CD4-positive, alpha-beta T cell treated with Interleukin-2 at 100 ng/mL for 4 hours (primary cell): ENCODE data around the gene HORMAD1.
A peak's percentile ranks its signal among the peaks of the same experiment; 100 is the strongest.
"Not testable (repeated sequence)": the region's sequence is repeated elsewhere in the genome, so short reads cannot be mapped to it uniquely, and the experiment has no call there.

ENCODE experiments used
- DNase-seq: peaks from one replicate; pipeline ENCODE4 v3.0.0-alpha.2; 2020; ENCODE audit warnings: low spot score

The HORMAD1 gene, protein sequence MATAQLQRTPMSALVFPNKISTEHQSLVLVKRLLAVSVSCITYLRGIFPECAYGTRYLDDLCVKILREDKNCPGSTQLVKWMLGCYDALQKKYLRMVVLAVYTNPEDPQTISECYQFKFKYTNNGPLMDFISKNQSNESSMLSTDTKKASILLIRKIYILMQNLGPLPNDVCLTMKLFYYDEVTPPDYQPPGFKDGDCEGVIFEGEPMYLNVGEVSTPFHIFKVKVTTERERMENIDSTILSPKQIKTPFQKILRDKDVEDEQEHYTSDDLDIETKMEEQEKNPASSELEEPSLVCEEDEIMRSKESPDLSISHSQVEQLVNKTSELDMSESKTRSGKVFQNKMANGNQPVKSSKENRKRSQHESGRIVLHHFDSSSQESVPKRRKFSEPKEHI

DNA sequence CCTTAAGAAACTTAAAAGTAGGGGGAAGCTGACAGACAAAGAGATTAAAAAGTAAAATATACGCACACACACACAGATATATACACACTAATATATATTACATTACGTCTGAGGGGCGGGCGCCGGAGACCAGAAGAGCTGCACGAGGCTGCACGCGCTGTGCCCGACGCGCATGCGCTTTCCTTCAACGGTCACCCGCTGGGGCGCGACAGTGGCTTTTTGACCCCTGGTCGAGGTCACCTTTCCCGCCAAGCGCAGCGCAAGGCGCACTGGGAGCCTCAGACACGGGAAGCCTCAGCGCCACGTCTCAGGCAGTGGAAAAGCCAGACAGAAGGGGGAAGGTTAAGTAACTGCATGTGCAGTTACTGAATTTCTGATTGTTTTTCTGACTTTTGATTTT lies at the start of gene HORMAD1:
HORMAD1 (minus strand) TSS at position 193 of the 400 bp plus-strand sequence. CDS start 1,390 bp downstream, outside the sequence.
- no peak for DNase-seq

DNA sequence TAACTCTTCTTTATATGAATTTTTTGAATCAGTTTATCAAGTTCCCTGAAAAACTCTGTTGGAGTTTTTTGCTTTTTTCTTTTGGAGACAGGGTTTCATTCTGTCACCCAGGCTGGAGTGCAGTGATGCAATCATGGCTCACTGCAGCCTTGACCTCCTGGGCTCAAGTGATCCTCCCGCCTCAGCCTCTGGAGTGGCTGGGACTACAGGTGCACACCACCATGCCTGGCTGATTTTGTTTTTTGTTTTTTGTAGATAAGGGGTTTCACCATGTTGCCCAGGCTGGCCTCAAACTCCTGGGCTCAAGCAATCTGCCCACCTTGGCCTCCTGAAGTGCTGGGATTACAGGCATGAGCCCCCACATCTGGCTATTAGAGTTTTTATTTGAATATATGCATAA lies 47.0 kb upstream of the HORMAD1 start:
- not testable (repeated sequence) for DNase-seq

DNA sequence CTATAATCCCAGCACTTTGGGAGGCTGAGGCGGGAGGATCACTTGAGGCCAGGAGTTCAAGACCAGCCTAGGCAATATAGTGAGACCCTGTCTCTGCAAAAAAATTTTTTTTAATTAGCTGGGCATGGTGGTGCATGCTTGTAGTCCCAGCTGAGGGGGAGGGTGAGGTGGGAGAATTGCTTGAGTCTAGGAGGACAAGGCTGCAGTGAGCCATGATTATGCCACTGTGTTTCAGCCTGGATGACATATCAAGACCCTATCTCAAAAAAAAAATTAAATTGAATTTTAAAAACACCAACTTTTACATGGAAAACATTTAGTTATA lies 45.2 kb upstream of the HORMAD1 start:
- DNase-seq, result not testable (repeated sequence)

DNA sequence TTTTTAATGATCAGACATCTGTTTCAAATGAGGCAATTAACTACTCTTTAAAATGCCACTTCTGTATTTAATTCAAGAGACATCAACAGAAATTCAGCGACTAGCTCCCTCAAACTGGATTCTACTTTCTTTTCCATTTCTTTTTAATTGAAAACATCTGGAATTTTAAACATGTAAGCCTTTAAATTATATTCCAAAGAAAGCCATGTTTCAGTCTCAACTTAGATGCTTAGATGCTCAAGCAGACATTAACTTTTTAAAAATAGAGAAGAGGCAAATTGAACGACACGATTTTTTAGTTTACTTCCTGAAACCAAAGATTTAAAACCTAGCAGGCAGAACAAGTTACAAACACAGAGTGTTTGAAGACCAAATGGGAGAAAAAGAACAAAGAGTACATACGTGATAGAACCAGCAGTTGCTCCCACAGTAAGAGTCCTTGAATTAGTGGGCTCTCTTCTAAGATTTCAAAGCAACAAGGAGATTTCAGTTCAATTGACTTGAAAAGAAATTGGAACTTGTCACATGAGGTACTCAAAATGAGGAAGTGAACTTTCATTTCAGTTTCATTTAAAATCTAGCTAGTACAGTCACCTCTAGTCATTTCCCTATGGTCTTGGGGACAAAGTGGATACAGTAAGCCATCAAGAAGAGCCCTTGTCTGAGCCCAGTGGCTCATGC lies 44.7 kb upstream of the HORMAD1 start, which contains the start of gene CTSS:
CTSS (minus strand) TSS at position 483 of the 681 bp plus-strand sequence. CDS start 1,015 bp downstream, outside the sequence.
- DNase-seq, result peak; percentile 43

DNA sequence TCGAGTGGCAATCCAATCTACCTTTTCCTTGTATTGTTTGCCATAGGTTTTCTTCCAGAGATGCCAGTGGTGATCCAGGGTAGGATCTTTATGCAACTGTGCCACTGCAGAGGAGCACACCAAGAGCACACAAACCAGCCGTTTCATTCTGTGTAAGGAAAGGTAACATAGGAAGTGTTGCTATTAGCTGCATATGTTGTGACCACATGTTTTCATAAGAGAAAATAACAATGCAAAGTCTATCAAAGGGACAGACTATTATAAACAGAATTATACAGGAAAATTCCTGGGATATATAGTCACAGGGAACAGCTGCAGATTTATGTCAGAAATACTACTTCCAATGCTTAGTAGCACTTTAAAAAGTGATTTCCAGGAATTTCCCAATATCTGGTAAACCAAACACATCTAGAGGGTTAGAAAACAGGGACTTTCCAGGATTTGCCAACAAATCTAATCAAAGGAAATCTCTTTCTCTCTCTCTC lies 44.0 kb upstream of the HORMAD1 start:
- peak; percentile 20 for DNase-seq

DNA sequence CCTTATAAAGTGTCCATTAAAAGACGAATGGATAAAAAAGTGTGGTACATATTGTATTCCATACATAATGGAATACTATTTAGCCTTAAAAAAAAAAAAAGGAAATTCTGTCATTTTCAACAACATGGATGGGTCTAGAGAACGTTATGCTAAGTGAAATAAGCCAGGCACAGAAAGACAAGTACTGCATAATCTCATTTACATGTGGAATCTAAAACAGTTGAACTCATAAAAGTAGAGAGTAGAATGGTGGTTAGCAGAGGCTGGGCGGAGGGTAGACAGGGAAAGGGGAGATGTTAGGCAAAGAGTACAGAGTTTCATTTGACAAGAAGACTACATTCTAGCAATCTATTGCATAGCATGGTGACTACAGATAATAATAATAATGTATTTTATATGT lies 42.3 kb upstream of the HORMAD1 start:
- DNase-seq, result no peak

DNA sequence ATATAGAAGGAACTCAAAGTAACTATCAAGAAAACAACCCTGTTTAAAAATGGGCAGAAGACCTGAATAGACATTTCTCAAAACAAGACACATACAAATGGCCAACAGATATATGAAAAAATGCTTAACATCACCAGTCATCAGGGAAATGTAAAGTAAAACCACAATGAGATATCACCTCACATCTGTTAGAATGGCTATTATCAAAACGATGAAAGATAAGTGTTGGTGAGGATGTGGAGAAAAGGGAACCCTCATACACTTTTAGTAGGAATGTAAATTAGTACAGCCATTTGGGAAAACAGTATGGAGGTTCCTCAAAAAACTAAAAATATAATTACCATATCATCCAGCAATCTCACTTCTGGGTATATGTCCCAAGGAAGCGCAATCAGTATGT lies 41.9 kb upstream of the HORMAD1 start:
- no peak for DNase-seq

DNA sequence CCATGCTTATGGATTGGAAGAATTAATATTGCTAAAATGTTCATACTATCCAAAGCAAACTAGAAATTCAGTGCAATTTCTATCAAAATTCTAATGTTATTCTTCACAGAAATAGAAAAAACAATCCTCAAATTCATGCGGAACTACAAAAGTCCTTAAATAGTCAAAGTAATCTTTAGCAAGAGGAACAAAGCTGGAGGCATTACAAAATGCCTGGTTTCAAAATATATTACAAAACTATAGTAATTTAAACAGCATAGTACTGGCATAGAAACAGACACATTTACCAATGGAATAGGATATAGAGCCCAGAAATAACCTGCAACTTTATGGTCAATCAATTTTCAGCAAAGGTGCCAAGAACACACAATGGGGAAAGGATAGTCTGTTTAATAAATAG lies 41.1 kb upstream of the HORMAD1 start:
- DNase-seq, result no peak

DNA sequence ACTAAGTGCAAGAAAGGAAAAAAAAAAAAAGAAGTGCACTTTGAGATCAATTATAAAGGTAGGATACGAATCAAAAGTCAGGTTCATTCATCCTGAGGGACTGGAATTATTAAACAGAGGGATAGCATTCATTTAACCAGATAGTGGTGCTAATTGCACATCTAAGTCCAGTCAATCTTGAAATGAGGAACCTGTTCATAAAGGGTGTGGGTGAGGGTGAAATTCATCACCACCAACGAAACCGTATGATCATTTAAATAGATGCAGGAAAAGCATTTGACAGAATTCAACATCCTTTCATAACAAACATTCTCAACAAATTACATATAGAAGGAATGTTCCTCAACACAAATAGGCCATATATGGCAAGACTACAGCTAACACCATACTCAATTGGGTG lies 39.3 kb upstream of the HORMAD1 start:
- no peak for DNase-seq

DNA sequence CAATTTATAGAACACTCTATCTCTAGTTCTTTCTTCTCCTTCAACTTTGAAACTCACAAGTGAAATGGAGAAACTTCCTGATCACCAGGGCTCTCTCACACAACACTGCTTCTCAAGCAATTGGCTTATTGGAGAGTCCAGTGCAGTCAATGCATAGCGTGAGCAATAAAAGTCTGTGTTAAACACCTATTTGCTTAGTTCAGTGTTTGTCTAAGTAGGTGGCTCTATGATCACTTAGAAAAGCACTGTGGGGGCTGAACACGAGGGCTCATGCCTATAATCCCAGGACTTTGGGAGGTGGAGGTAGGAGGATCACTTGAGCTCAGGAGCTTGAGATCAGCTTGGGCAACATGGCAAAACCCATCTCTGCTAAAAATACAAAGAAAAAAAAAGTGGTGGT lies 32.7 kb upstream of the HORMAD1 start:
- no peak for DNase-seq

DNA sequence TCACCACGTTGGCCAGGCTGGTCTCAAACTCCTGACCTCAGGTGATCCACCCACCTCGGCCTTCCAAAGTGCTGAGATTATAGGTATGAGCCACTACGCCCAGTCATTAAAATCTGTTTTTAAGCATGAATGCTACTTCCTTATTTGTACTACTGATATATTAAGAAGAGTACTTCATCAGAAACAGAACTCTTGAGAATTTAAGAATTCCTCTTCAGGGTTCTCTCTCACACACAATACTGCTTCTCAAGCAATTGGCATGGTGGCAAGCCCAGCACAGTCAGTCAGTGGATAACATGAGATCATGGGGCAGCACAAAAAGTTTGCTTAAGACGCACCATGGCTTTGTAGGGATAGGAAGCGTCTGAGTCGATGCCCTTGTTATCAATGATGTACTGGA lies 30.7 kb upstream of the HORMAD1 start:
- no peak for DNase-seq

DNA sequence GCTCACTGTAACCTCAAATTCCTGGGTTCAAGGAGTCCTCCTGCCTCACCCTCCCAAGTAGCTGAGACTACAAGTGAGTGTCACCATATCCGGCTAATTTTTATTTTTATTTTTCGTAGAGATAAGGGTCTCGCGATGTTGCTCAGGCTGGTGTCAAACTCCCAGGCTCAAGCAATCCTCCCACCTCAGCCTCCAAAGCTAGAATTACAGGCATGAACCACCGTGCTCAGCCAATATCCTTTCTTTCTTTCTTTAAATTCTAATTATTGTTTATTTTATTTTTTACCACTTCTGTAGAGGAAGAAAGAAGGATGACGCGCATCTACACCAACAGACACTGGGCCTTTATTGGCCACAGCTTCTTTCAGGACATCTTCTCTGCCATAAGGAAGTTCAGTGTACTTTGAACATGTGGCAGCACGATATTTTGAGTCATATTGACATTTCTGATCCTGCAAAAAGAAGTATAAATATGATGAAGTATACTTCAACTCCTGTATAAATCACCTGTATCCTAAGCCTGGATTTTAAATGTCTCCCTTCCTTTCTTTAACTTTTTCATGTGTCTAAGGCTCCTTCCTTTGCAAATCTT lies 29.1 kb upstream of the HORMAD1 start:
- DNase-seq, result no peak

DNA sequence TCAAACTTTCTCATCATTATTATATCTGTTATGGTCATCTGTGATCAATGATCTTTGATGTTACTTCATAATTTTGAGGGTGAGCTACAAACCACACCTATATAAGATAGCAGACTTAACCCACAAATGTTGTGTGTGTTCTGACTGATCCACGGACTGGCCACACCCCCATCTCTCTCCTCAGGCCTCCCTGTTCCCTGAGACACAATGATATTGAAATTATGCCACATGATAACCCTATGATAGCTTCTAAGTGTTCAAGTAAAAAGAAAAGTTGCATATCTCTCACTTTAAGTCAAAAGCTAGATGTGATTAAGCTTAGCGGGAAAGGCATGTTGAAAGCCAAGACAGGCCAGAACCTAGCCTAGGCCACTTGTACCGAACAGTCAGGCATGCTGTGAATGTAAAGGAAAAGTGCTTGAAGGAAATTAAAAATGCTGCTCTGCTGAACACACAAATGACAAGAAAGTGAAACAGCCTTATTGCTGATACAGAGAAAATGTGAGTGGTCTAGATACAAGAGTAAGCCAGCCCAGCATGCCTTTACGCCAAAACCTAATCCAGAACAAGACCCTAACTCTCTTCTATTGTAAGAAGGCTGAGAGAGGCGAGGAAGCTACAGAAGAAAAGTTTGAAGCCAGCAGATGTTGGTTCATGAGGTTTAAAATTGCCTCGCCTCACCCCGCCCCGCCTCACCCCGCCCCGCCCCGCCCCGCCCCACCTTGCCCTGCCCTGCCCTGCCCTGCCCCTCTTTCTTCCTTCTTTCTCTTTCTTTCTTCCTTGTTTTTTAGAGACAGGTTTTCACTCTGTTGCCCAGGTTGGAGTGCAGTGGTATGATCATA lies 28.4 kb upstream of the HORMAD1 start:
- no peak for DNase-seq

DNA sequence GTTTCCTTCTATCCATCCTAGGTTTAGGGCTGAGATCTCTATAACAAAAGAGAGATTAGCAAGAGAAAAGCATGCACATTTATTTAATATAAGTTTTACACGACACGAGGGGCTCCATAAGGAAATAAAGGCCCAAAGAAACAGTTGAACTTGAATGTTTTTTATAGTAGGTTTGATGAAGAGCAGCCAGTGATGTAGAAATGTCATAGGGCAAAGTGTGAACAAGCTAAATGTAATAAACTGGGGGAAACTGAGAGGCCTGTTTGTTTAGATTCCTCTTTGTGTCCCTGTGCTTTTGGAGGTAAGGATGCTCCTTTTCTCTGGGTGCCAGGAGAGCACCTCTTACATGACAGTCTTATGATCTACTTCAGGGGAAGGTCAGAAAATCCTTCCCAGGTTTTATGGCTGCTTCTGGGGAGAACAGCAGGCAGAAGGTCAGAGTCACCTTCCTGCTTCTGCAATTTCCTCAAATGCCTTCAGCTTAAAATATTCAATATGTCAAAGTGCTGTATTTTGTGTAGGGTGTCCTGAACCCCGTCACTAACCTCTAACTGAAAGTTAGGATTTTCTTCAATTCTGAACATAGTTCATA lies 9.5 kb upstream of the HORMAD1 start:
- no peak for DNase-seq

DNA sequence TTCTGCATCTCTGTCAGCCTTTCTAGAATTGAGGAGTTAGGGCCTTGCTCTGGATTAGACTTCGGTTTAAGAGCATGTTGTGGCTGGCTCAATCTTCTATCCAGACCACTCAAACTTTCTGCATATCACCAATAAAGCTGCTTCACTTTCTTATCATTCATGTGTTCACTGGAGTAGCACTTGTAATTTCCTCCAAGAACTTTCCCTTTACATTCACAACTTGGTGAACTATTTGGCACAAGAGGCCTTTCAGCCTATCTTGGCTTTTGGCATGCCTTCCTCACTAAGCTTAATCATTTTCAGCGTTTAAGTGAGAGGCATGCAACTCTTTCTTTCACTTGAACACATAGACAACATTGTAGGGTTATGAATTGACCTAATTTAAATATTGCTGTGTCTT lies 3.6 kb upstream of the HORMAD1 start:
- DNase-seq, result no peak

DNA sequence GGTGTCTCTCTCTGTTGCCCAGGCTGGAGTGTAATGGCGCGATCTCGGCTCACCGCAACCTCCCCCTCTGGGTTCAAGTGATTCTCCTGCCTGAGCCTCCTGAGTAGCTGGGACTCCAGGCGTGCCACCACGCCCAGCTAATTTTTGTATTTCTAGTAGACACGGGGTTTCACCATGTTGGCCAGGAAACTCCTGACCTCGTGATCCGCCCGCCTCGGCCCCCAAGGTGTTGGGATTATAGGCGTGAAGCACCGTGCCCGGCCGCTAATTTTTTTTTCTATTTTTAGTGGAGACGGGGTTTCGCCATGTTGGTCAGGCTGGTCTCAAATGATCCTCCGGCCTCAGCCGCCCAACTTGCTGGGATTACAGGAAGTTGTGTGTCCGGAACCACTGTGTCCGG lies 597 bp downstream of the HORMAD1 start:
- no peak for DNase-seq

DNA sequence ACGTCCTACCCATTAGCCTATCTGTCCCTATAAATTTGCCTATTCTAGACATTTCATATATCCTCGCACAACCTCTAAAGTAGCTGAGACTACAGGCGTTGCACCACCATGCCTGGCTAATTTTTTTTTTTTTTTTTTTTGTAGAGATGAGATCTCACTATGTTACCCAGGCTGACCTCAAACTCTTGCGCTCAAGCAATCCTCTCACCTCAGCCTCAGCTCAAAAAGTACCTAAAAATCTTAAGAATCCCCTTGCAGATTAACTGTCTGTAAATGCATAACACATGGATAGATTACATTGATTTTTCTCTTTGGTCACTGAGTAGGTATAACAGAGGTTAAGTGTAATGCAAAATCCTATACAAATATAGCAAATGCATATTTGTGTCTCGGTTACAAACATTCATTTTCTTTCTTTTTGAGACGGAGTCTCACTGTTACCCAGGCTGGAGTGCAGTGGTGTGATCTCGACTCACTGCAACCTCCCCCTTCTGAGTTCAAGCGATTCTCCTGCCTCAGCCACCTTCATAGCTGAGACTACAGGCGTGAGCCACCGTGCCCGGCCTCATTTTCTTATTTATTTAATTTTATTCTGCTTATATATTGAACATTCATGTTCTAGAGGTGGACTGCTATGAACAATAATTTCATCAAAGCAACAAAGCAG lies 2.3 kb downstream of the HORMAD1 start:
- DNase-seq, result no peak

DNA sequence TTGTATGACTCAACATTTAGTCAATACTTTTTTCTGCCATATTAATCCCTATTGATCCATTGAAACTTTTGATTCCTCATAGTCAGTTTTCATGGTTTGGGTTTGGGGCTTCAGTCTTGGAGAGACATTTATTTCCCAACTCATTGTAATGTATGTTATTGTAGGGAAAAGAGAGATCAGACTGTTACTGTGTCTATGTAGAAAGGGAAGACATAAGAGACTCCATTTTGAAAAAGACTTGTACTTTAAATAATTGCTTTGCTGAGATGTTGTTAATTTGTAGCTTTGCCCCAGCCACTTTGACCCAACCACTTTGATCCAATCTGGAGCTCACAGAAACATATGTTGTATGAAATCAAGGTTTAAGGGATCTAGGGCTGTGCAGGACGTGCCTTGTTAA lies 11.7 kb downstream of the HORMAD1 start:
- DNase-seq, result not testable (repeated sequence)

DNA sequence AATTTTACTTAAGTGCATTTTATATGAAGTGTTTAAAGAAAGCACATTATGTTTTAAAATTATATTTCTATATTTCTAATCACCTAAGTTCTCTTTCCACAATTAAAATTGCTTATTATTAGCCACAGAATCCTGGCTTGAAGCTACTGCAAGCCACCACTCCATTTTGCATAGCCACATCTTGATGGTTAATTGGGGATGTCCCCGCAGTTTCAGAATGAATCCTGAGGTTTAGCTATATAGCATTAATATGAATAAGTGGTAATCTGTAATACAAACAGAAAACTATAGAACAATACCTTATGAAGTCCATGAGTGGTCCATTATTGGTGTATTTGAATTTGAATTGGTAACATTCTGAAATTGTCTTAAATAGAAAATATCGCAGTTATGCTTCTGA lies 12.1 kb downstream of the HORMAD1 start:
- DNase-seq, result no peak

DNA sequence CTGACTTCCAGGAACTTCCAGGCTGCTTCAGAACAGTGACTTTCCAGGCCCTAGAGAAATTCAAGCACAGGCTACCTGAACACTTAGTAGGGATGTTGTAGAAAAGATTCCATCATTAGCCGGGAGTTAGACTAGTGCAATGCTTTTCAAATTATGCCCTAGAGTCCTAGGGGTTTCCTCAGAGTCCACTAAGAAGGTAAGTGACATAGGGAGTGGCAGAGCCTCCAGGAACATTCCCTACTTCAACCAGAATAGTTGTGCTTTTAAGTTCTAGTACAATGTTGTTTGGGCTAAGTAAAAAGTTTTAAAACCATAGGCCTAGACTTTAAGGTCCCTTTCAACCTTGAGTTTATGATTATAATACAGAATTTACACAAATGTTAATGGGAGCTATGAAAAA lies 14.6 kb downstream of the HORMAD1 start:
- DNase-seq, result no peak

DNA sequence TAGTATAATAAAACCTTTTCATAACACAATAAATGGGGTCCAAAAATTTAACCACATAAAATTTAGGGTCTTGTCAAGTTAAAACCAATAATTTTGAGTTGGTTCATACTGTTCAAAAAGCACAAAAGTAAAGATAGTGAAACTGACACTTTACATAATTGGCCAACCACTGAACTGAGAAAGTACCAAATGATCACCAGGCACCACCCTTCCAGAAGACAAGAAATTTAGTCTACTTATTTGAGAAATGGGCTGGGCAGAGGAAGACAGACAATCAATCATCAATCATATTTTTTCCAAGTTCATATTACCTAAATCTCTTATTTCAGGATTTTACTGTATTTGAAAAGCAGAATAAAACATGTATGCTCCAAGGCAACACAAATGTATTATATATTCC lies 17.3 kb downstream of the HORMAD1 start:
- DNase-seq, result no peak
